Mesendoderm (in vitro differentiated cells): Measurements from ENCODE around the gene GLRX. TPM values are rescaled to one million over a fixed set of nuclear protein-coding genes. Genes with fewer than 3 reads are reported as not detected.
A peak's percentile ranks its signal among the peaks of the same experiment; 100 is the strongest.
"Not testable (repeated sequence)": the region's sequence is repeated elsewhere in the genome, so short reads cannot be mapped to it uniquely, and the experiment has no call there.

Experiments
- DNase-seq: peaks from one replicate; pipeline ENCODE4 v3.0.0; 2013
- H2AK5ac ChIP-seq: 2 replicates; pipeline ENCODE4 v1.6.1; 2013; ENCODE audit warnings: low read length, inconsistent platforms
- H2BK120ac ChIP-seq: 2 replicates; pipeline ENCODE4 v1.6.1; 2013; ENCODE audit warnings: low read depth, mild to moderate bottlenecking, low read length, moderate library complexity, mixed read lengths
- H2BK15ac ChIP-seq: replicated peaks from 2 replicates; pipeline ENCODE4 v1.6.1; 2013; ENCODE audit warnings: low read depth, mild to moderate bottlenecking, moderate library complexity
- H2BK5ac ChIP-seq: 2 replicates; pipeline ENCODE4 v1.6.1; 2013; ENCODE audit warnings: low read length, inconsistent platforms
- H3K18ac ChIP-seq: 2 replicates; pipeline ENCODE4 v1.6.1; 2013; ENCODE audit warnings: mild to moderate bottlenecking, low read length, mixed read lengths
- H3K23ac ChIP-seq: one replicate; pipeline ENCODE4 v1.6.1; 2013; ENCODE audit warnings: low read length
- H3K27ac ChIP-seq: 2 replicates; pipeline ENCODE4 v1.5.1; 2013; ENCODE audit warnings: low read depth, mild to moderate bottlenecking, inconsistent platforms, low read length, moderate library complexity
- H3K27me3 ChIP-seq: 2 replicates; pipeline ENCODE4 v1.6.1; 2013; ENCODE audit warnings: low read length, control low read depth, mild to moderate bottlenecking, inconsistent platforms; ENCODE audit not compliant: insufficient read depth, poor library complexity
- H3K36me3 ChIP-seq: 2 replicates; pipeline ENCODE4 v1.6.1; 2013; ENCODE audit warnings: low read length, inconsistent platforms; ENCODE audit not compliant: control insufficient read depth, insufficient read depth
- H3K4ac ChIP-seq: one replicate; pipeline ENCODE4 v1.6.1; 2013; ENCODE audit warnings: low read depth, mild to moderate bottlenecking, low read length, moderate library complexity
- H3K4me1 ChIP-seq: 2 replicates; pipeline ENCODE4 v1.6.1; 2013; ENCODE audit warnings: low read depth, low read length, inconsistent platforms; ENCODE audit not compliant: control insufficient read depth
- H3K4me2 ChIP-seq: 2 replicates; pipeline ENCODE4 v1.6.1; 2013; ENCODE audit warnings: low read length
- H3K4me3 ChIP-seq: 2 replicates; pipeline ENCODE4 v1.5.1; 2013; ENCODE audit warnings: mild to moderate bottlenecking, low read length
- H3K56ac ChIP-seq: one replicate; pipeline ENCODE4 v1.6.1; 2013; ENCODE audit warnings: low read length
- H3K79me1 ChIP-seq: 2 replicates; pipeline ENCODE4 v1.6.1; 2013; ENCODE audit warnings: low read length, inconsistent platforms
- H3K79me2 ChIP-seq: 2 replicates; pipeline ENCODE4 v1.6.1; 2013; ENCODE audit warnings: mild to moderate bottlenecking, low read length; ENCODE audit not compliant: control insufficient read depth, insufficient read depth
- H3K9ac ChIP-seq: 2 replicates; pipeline ENCODE4 v1.6.1; 2013; ENCODE audit warnings: low read length, inconsistent platforms
- H4K5ac ChIP-seq: one replicate; pipeline ENCODE4 v1.6.1; 2013; ENCODE audit warnings: low read length
- H4K8ac ChIP-seq: one replicate; pipeline ENCODE4 v1.6.1; 2013; ENCODE audit warnings: low read depth, mild to moderate bottlenecking, control low read depth, low read length, moderate library complexity
- WGBS: extraction: QIAGEN DNeasy Blood & Tissue Kit; methylation state at CpG from one replicate; pipeline ENCODE4 v1.1.7; 2013; ENCODE audit warnings: low lambda C conversion rate, missing lambda C conversion rate; ENCODE audit not compliant: insufficient coverage; ENCODE audit errors: extremely low coverage; 5-methylcytosine and 5-hydroxymethylcytosine counted together
- polyA plus RNA-seq, 2 experiments: library from polyadenylated mRNA; stranded (reverse); fragments of 200-250 nt; gene quantifications; one replicate each; pipeline ENCODE4 v1.2.3, GENCODE V29; 2013

Gene GLRX, protein sequence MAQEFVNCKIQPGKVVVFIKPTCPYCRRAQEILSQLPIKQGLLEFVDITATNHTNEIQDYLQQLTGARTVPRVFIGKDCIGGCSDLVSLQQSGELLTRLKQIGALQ
- 16.8 TPM for polyA plus RNA-seq (2013, experiment 1 of 2)
- polyA plus RNA-seq (2013, experiment 2 of 2), result 17.2 TPM

DNA sequence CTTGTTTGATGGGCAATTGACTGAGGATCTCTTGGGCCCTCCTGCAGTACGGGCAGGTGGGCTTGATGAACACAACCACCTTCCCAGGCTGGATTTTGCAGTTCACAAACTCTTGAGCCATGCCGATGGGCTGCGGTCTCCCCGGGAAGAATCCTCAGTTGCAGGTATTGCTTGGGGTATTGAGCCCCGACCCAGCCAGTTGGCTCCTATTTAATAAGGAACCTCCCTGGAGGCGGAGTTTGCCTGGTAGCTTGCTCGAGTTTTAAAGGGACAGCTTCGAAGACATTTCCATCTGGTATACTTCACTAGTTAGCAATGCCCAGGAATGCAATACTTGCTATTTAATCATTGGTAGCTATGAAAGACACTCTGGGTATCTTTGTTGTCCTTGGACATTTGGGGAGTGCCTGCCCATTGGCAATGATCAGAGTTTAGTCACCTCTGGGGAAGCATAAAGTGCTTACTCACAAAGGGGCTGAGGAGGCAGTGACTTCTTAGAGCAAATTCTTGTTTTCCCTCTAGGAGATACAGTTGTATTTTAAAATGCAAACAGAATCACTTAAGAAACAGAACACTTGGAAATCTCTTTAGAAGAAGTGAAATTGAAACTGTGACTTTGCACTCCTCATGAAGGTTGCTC lies at the start of gene GLRX:
GLRX (minus strand) TSS at position 185 of the 640 bp plus-strand sequence; CDS start at position 121, 64 bp downstream.
- Histone ChIP-seq H4K5ac (no peak within 1 kb of the TSS), H3K27ac (peak within 1 kb of the TSS; percentile 76), H3K56ac (peak within 1 kb of the TSS; percentile 83), H3K18ac (peak within 1 kb of the TSS; percentile 69), H3K9ac (peak within 1 kb of the TSS; percentile 82), H2BK5ac (no peak within 1 kb of the TSS), H3K4me3 (peak within 1 kb of the TSS; percentile 83), H3K79me2 (peaks cover 2% of the 10 kb centered on the region), H3K23ac (no peak within 1 kb of the TSS), H2BK15ac (peak within 1 kb of the TSS; percentile 41), H3K4me1 (peaks cover 14% of the 10 kb centered on the region), H3K27me3 (no peaks in the 10 kb centered on the region), H3K36me3 (no peaks in the 10 kb centered on the region), H3K4ac (no peak within 1 kb of the TSS), H2AK5ac (no peak within 1 kb of the TSS), H2BK120ac (no peak within 1 kb of the TSS), H3K79me1 (peaks cover 7% of the 10 kb centered on the region), H3K4me2 (peak within 1 kb of the TSS; percentile 69), H4K8ac (no peak within 1 kb of the TSS)
- no CpG with 5 or more reads among the region's 8 CpGs for WGBS
- peak; percentile 83 for DNase-seq

DNA sequence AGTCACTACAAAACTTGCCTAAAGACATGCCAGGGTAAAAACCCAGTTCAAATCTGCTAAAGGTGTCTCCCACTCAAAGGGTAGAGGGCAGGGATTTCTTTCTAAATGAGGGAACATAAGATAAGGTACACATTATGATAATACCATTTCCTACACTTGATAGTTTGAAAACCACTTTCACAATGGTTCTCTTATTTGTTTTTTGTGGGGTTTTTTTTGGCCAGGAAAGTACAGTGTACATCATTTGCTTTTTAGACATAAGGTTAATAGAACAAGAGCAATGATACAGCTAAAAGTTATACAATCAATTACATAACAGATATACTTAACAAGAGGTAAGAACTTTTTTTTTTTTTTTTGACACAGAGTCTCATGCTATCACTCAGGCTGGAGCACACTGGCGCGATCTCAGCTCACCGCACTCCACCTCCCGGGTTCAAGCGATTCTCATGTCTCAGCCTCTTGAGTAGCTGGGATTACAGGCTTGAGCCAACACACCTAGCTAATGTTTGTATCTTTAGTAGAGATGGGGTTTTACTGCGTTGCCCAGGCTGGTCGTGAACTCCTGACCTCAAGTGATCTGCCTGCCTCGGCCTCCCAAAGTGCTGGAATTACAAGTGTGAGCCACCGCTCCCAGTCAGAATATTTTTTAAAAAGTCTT lies 48.8 kb upstream of the GLRX start:
- Histone ChIP-seq H3K4me3 (no peak overlapping the region), H2BK120ac (no peak overlapping the region), H2AK5ac (no peak overlapping the region), H4K5ac (no peak overlapping the region), H2BK15ac (no peak overlapping the region), H3K27me3 (no peaks in the 10 kb centered on the region), H3K23ac (no peak overlapping the region), H2BK5ac (no peak overlapping the region), H3K4me2 (no peak overlapping the region), H3K36me3 (no peaks in the 10 kb centered on the region), H4K8ac (no peak overlapping the region), H3K18ac (no peak overlapping the region), H3K79me2 (no peaks in the 10 kb centered on the region), H3K79me1 (no peaks in the 10 kb centered on the region), H3K9ac (no peak overlapping the region), H3K4ac (no peak overlapping the region), H3K27ac (no peak overlapping the region), H3K4me1 (no peaks in the 10 kb centered on the region), H3K56ac (no peak overlapping the region)
- no peak for DNase-seq
- no CpG with 5 or more reads among the region's 9 CpGs for WGBS

DNA sequence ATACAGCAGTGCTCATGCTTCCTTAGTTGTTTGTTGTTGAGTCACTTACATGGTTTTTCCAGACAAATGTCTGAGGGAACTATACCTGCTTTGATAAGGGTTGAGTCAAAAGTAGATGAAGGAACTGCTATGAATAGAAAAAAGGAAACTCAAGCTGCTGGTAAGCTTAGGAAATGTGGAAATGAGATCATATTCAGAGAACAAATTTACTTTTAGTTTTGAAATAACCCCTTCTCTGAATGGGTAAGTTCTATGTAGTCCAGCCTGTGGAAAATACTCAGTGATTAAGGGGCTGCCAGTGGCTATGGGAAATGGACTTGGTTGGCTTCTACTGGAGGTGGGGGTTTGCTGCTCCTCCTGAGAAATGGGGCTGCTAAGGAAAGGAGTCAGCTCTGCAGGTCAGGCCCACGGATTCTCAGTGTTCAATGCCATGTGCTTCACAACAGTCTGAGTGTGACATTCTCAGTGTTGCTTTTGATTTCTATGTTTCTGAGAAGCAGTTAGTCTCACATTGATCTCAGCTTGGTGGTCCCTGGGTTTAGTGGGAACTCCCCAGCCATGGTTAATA lies 47.7 kb upstream of the GLRX start:
- Histone ChIP-seq H2BK15ac (no peak overlapping the region), H2BK5ac (no peak overlapping the region), H4K8ac (no peak overlapping the region), H3K36me3 (no peaks in the 10 kb centered on the region), H3K27ac (no peak overlapping the region), H3K18ac (no peak overlapping the region), H3K9ac (no peak overlapping the region), H3K23ac (no peak overlapping the region), H3K79me2 (no peaks in the 10 kb centered on the region), H3K56ac (no peak overlapping the region), H3K79me1 (no peaks in the 10 kb centered on the region), H3K4ac (no peak overlapping the region), H4K5ac (no peak overlapping the region), H2BK120ac (no peak overlapping the region), H3K4me1 (no peaks in the 10 kb centered on the region), H2AK5ac (no peak overlapping the region), H3K4me3 (no peak overlapping the region), H3K4me2 (no peak overlapping the region), H3K27me3 (no peaks in the 10 kb centered on the region)
- DNase-seq, result no peak
- no CpG with 5 or more reads among the region's 1 CpG for WGBS

DNA sequence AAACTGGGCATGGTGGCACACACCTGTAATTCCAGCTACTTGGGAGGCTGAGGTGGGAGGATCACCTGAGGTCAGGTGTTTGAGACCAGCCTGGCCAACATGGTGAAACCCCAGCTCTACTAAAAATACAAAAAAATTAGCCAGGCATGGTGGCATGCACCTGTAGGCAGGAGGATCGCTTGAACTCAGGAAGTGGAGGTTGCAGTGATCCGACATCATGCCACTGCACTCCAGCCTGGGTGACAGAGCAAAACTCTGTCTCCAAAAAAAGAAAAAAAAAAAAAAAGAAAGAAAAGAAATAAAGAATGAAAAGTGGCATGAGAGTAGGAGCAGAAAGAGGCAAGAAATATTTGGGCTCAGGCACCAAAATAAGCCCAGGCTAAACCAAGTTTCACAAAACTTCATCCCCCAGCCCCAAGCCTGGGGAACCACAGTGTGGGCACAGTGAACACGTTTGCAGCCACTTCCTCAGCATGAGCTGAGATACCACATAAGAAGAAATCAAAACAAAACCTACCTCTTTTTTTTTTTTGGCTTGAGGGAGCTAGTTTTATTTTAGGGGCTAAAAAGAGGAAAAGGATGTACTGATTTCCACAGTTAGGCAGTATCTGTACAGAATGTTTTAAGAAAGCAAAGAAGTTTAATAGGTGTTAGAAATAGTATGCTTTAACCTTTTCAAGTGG lies 46.8 kb upstream of the GLRX start:
- not testable (repeated sequence) for H3K79me2 ChIP-seq, H3K27me3 ChIP-seq, H3K4me1 ChIP-seq, H3K4ac ChIP-seq, H2BK15ac ChIP-seq, H4K5ac ChIP-seq, H3K4me3 ChIP-seq, H3K18ac ChIP-seq, H2AK5ac ChIP-seq, H2BK120ac ChIP-seq, DNase-seq, H3K56ac ChIP-seq, H3K79me1 ChIP-seq, H3K4me2 ChIP-seq, H3K27ac ChIP-seq, H3K36me3 ChIP-seq, H2BK5ac ChIP-seq, H3K23ac ChIP-seq, H3K9ac ChIP-seq, H4K8ac ChIP-seq
- WGBS, result no CpG with 5 or more reads among the region's 3 CpGs

DNA sequence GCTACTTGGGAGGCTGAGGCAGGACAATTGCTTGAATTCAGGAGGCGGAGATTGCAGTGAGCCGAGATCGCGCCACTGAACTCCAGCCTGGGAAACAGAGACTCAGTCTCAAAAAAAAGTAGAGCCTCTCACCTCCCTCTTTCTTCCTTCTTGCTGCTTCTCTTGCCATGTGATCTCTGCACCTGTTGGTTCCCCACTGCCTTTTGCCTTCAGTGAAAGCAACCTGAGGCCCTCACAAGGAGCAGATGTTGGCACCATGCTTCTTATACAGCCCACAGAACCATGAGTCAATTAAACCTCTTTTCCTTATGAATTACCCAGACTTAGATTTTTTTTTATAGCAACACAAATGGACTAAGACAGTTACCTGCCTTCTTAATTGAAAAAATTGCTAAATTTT lies 45.6 kb upstream of the GLRX start:
- no peaks in the 10 kb centered on the region for H3K27me3 ChIP-seq

More for the DNA sequence above, 45.6 kb upstream of the GLRX start:
- H3K23ac ChIP-seq, result no peak overlapping the region
- WGBS, result no CpG with 5 or more reads among the region's 4 CpGs
- H3K27ac ChIP-seq, result no peak overlapping the region
- no peaks in the 10 kb centered on the region for H3K79me1 ChIP-seq
- H3K79me2 ChIP-seq, result no peaks in the 10 kb centered on the region
- no peak overlapping the region for H4K8ac ChIP-seq
- H3K4ac ChIP-seq, result no peak overlapping the region
- H3K4me3 ChIP-seq, result no peak overlapping the region
- no peak overlapping the region for H3K56ac ChIP-seq
- no peak overlapping the region for H2AK5ac ChIP-seq
- H3K4me2 ChIP-seq, result no peak overlapping the region
- no peak overlapping the region for H3K9ac ChIP-seq
- H3K4me1 ChIP-seq, result peaks cover 2% of the 10 kb centered on the region
- H4K5ac ChIP-seq, result no peak overlapping the region
- no peak for DNase-seq
- no peak overlapping the region for H2BK5ac ChIP-seq
- no peaks in the 10 kb centered on the region for H3K36me3 ChIP-seq
- H2BK15ac ChIP-seq, result no peak overlapping the region
- no peak overlapping the region for H2BK120ac ChIP-seq
- H3K18ac ChIP-seq, result no peak overlapping the region
